Colonic mucosa (tissue), 4 donors: ENCODE data around the gene CCM2L. TPM values are rescaled to one million over a fixed set of nuclear protein-coding genes. Genes with fewer than 3 reads are reported as not detected.

Experiments used
- DNase-seq: peaks from one replicate; pipeline ENCODE4 v3.0.0-alpha.2; 2020
- H3K27ac ChIP-seq: fragments of 200-600 bp; one replicate; pipeline ENCODE4 v1.8.0; 2021
- H3K27me3 ChIP-seq: fragments of 200-600 bp; one replicate; pipeline ENCODE4 v1.8.0; 2021
- H3K36me3 ChIP-seq: fragments of 200-600 bp; one replicate; pipeline ENCODE4 v1.8.0; 2021
- H3K4me1 ChIP-seq: fragments of 200-600 bp; one replicate; pipeline ENCODE4 v1.8.0; 2021; ENCODE audit warnings: mild to moderate bottlenecking
- H3K4me3 ChIP-seq: fragments of 200-600 bp; one replicate; pipeline ENCODE4 v1.8.0; 2021
- H3K9ac ChIP-seq, 2 donors: one replicate each; pipeline ENCODE4 v1.7.0; 2013; ENCODE audit warnings: control low read depth in 2 of 2, low read depth in 2 of 2, low read length in 2 of 2
- H3K9me3 ChIP-seq: fragments of 200-600 bp; one replicate; pipeline ENCODE4 v1.8.0; 2021
- CTCF ChIP-seq: fragments of 200-600 bp; IDR thresholded peaks from one replicate; pipeline ENCODE4 v1.8.0; 2022; ENCODE audit warnings: antibody characterized with exemption, mild to moderate bottlenecking
- intact Hi-C: fragments of 100-400 bp; cut with DNase I; formaldehyde crosslinking; loops from one replicate; pipeline ENCODE4 v1.14.1; 2022
- total RNA-seq, 2 donors: library from RNA; stranded (reverse); fragmentation: NEBNext Ultra II Directional in 1 of 2; extraction: Animal tissue kit (Norgen Biotek cat#: 25700) in 1 of 2; gene quantifications; one replicate each; pipeline ENCODE4 v1.2.1, GENCODE V29; 2021
- donor health status: healthy.
- donor health status: DM: no; HTN: no; CAD: no.
- donor health status: DM: no; HTN: no; CAD: no.

The CCM2L gene
- total RNA-seq, 2 donors from 2014 or later, result 1.1 to 1.2 TPM

- no peak for TF ChIP-seq CTCF
- no peak overlapping the region for H3K27ac ChIP-seq
- no peaks in the 10 kb centered on the region for H3K9me3 ChIP-seq
- H3K9ac ChIP-seq, result no peak overlapping the region
- no peaks in the 10 kb centered on the region for H3K36me3 ChIP-seq
- DNase-seq, result no peak
- H3K27me3 ChIP-seq, result no peaks in the 10 kb centered on the region
- intact Hi-C loops, result no loop called here
- H3K4me3 ChIP-seq, result no peak overlapping the region
- no peaks in the 10 kb centered on the region for H3K4me1 ChIP-seq
These were observed 59.5 kb downstream of the CCM2L start for GRCh38 chr20:32069711-32070110.

GRCh38 chr20:32070282-32070681 lies 60.0 kb downstream of the CCM2L start:
- TF ChIP-seq CTCF, result no peak
- DNase-seq, result no peak
- intact Hi-C loops, result no loop called here
- no peaks in the 10 kb centered on the region for H3K27me3 ChIP-seq
- no peaks in the 10 kb centered on the region for H3K4me1 ChIP-seq
- no peak overlapping the region for H3K9ac ChIP-seq
- H3K36me3 ChIP-seq, result no peaks in the 10 kb centered on the region
- H3K9me3 ChIP-seq, result no peaks in the 10 kb centered on the region
- H3K27ac ChIP-seq, result no peak overlapping the region
- no peak overlapping the region for H3K4me3 ChIP-seq

GRCh38 chr20:32070690-32071213 lies 60.5 kb downstream of the CCM2L start:
- Histone ChIP-seq H3K36me3 (no peaks in the 10 kb centered on the region), H3K27ac (no peak overlapping the region), H3K4me3 (no peak overlapping the region), H3K9me3 (no peaks in the 10 kb centered on the region), H3K27me3 (no peaks in the 10 kb centered on the region), H3K4me1 (no peaks in the 10 kb centered on the region), H3K9ac (no peak overlapping the region)
- no peak for DNase-seq
- TF ChIP-seq CTCF, result no peak
- intact Hi-C loops, result no loop called here

GRCh38 chr20:32071395-32072167 lies 61.3 kb downstream of the CCM2L start:
- TF ChIP-seq CTCF, result no peak
- no peaks in the 10 kb centered on the region for H3K9me3 ChIP-seq
- intact Hi-C loops, result no loop called here
- no peaks in the 10 kb centered on the region for H3K4me1 ChIP-seq
- H3K4me3 ChIP-seq, result no peak overlapping the region
- H3K27ac ChIP-seq, result no peak overlapping the region
- H3K27me3 ChIP-seq, result no peaks in the 10 kb centered on the region
- H3K36me3 ChIP-seq, result no peaks in the 10 kb centered on the region
- no peak overlapping the region for H3K9ac ChIP-seq
- DNase-seq, result no peak

GRCh38 chr20:32072168-32072750 lies 62.0 kb downstream of the CCM2L start:
- H3K36me3 ChIP-seq, result no peaks in the 10 kb centered on the region
- no peak overlapping the region for H3K9ac ChIP-seq
- no peak for DNase-seq
- no peak overlapping the region for H3K27ac ChIP-seq
- TF ChIP-seq CTCF, result no peak
- no peaks in the 10 kb centered on the region for H3K27me3 ChIP-seq
- H3K9me3 ChIP-seq, result no peaks in the 10 kb centered on the region
- intact Hi-C loops, result no loop called here
- H3K4me3 ChIP-seq, result no peak overlapping the region
- no peaks in the 10 kb centered on the region for H3K4me1 ChIP-seq
